Measurements from ENCODE around the gene ZCCHC24.
A peak's percentile ranks its signal among the peaks of the same experiment; 100 is the strongest.

ZCCHC24 gene

GRCh38 chr10:79430325-79430905 lies 15.0 kb downstream of the ZCCHC24 start:
- no peak for DNase-seq

GRCh38 chr10:79429751-79430150 lies 15.7 kb downstream of the ZCCHC24 start:
- DNase-seq = no peak

GRCh38 chr10:79427965-79428364 lies 17.5 kb downstream of the ZCCHC24 start:
- DNase-seq = no peak

GRCh38 chr10:79425074-79425532 lies 20.3 kb downstream of the ZCCHC24 start:
- no peak for DNase-seq

GRCh38 chr10:79424221-79425073 lies 21.0 kb downstream of the ZCCHC24 start:
- no peak for DNase-seq

- no peak for DNase-seq
These were observed 23.1 kb downstream of the ZCCHC24 start for GRCh38 chr10:79422178-79422892.

GRCh38 chr10:79420974-79421688 lies 24.3 kb downstream of the ZCCHC24 start:
- no peak for DNase-seq

- no peak for DNase-seq
These were observed 26.4 kb downstream of the ZCCHC24 start for GRCh38 chr10:79418886-79419595.

GRCh38 chr10:79418274-79418673 lies 27.1 kb downstream of the ZCCHC24 start:
- no peak for DNase-seq

- no peak for DNase-seq
These were observed 27.7 kb downstream of the ZCCHC24 start for GRCh38 chr10:79417731-79418130.

GRCh38 chr10:79417266-79417665 lies 28.2 kb downstream of the ZCCHC24 start:
- DNase-seq = no peak

- no peak for DNase-seq
These were observed 28.7 kb downstream of the ZCCHC24 start for GRCh38 chr10:79416578-79417255.

- no peak for DNase-seq
These were observed 29.5 kb downstream of the ZCCHC24 start for GRCh38 chr10:79415736-79416577.

GRCh38 chr10:79414714-79415113 lies 30.7 kb downstream of the ZCCHC24 start:
- DNase-seq = no peak

GRCh38 chr10:79413196-79413595 lies 32.2 kb downstream of the ZCCHC24 start:
- peak; percentile 31 for DNase-seq

GRCh38 chr10:79412516-79412915 lies 32.9 kb downstream of the ZCCHC24 start:
- DNase-seq = no peak

GRCh38 chr10:79411546-79412495 lies 33.6 kb downstream of the ZCCHC24 start:
- no peak for DNase-seq

- DNase-seq = no peak
These were observed 34.9 kb downstream of the ZCCHC24 start for GRCh38 chr10:79410315-79411094.

- no peak for DNase-seq
These were observed 35.7 kb downstream of the ZCCHC24 start for GRCh38 chr10:79409726-79410085.

Measured in activated CD4-positive, alpha-beta T cell treated with anti-CD3 and anti-CD28 coated beads for 48 hours (primary cell).